B cell (primary cell): Measurements from ENCODE around the gene THADA.

Experiments used
- EZH2 ChIP-seq: IDR thresholded peaks from 2 replicates; pipeline ENCODE4 v1.6.1; 2012; ENCODE audit warnings: borderline replicate concordance, low read depth, mild to moderate bottlenecking, moderate library complexity, low read length; ENCODE audit not compliant: insufficient read depth, poor library complexity, severe bottlenecking
- TF ChIP-seq, protein P1 (sequence below): fragments of 200-600 bp; IDR thresholded peaks from one replicate; pipeline ENCODE4 v1.8.0; 2022; ENCODE audit warnings: antibody characterized with exemption, mild to moderate bottlenecking

DNA sequence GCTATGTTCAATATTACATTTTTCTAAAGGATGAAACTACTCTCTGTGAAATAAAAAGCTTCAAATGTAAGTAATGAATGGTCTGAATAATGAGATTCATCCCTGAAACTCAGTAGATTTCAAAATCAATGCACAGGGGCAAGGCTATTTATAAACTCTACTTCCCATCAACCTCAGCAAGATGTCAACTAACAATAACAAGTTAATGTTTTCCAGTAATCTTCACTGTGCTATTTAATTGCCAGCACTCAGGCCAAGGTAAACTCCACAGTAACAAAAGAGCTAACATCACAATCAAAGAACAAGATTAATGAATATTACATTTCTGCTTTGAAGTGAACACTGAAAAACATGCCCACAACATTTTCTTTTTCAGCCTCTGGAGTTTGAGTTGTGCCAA lies 225.1 kb downstream of the THADA start:
- TF ChIP-seq EZH2, result no peak
- TF ChIP-seq, protein P1, sequence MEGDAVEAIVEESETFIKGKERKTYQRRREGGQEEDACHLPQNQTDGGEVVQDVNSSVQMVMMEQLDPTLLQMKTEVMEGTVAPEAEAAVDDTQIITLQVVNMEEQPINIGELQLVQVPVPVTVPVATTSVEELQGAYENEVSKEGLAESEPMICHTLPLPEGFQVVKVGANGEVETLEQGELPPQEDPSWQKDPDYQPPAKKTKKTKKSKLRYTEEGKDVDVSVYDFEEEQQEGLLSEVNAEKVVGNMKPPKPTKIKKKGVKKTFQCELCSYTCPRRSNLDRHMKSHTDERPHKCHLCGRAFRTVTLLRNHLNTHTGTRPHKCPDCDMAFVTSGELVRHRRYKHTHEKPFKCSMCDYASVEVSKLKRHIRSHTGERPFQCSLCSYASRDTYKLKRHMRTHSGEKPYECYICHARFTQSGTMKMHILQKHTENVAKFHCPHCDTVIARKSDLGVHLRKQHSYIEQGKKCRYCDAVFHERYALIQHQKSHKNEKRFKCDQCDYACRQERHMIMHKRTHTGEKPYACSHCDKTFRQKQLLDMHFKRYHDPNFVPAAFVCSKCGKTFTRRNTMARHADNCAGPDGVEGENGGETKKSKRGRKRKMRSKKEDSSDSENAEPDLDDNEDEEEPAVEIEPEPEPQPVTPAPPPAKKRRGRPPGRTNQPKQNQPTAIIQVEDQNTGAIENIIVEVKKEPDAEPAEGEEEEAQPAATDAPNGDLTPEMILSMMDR, result no peak
